HG03135 (cell line): ENCODE data around the gene AFAP1.

Experiments
- ATAC-seq: cut with Tn5 transposase; IDR thresholded peaks from one replicate; pipeline ENCODE4 v1.9.1; 2021; ENCODE audit warnings: mild to moderate bottlenecking, moderate library complexity; ENCODE audit not compliant: unreplicated experiment

Gene AFAP1

DNA sequence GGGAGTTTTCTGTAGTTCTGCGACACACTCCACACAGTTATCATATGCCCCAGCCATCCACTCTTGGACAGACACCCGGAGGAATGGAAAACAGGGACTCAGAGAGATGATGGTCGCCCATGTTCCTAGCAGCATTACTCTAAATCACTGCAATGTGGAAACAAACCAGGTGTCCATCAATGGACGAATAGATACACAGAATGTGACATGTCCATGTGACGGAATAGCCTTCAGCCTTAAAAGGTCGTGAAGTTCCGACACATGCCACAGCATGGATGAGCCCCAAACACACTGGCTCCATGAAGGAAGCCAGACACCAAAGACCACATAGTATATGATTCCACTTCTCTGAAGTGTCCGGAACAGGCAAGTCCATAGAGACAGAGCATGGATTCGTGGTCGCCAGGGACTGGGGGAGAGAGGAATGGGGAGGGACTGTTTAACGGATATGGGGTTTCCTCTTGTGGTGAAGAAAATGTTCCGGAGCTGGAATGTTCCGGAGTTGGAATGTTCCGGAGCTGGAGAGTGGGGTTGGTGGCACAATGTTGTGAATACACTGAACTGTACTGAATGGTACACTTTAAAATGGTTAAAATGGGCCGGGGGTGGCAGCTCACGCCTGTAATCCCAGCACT, 28.7 kb upstream of the AFAP1 start:
- no peak for ATAC-seq

DNA sequence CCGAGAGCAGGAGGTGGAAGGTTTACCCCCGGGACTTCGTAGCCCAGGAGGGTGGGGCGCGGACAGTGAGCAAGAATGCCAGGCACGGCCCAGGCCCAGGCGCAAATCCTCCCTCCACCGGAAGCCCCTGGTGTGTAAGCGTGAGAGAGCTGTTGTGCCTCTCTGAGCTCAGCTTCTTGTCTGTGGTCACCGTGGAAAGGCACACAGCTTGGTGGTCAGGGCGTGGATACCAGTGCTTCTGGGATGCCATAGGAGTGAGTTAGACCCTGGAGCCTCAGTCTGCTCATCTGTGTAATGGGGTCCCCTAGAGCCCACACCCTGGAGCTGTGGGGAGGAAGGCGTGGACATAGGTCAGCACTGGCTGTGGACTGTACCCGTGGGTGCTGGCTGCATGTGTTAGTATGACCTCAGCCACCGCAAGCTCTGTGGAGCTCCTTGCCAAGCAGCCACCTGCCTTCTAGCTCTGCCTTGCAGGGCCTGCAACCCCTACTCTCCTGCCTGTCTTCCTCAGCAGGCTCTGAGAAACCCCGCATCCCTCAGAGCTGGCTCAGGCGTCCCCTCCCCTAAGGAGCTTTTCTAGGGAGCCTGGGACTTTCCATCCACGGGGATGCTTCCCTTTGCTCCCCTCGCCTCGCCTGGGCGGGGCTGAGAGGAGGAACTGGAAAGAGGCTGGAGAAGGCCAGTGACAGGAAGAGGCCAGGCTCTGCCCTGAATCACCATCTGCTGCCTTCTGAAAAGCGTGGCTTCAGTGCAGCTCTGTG, 28.0 kb upstream of the AFAP1 start:
- ATAC-seq = no peak

DNA sequence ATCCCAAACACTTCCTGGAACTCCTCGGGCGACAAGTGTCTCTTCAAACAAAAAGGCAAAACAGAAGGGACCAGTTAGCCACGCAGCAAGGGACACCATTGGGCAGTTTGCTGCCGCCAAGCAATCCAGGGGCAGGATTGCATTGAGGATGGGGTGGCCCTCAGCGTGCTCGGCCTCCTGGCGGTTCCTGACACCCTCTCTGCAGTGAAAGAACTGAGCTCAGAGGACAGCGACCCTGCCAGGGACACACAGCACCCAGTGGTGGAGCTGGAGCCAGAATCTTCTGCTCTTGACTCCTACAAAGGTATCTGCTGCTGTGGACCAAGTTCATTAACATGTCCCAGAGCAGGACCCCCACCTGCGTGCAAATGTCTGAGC, 27.4 kb upstream of the AFAP1 start:
- ATAC-seq = no peak

GRCh38 chr4:7966281-7967062, 26.8 kb upstream of the AFAP1 start:
- no peak for ATAC-seq

GRCh38 chr4:7964890-7965662, 25.4 kb upstream of the AFAP1 start:
- ATAC-seq = no peak

- no peak for ATAC-seq
Measured at GRCh38 chr4:7964459-7964858, 24.8 kb upstream of the AFAP1 start.

GRCh38 chr4:7963691-7964090, 24.0 kb upstream of the AFAP1 start:
- no peak for ATAC-seq

GRCh38 chr4:7962609-7963508, 23.2 kb upstream of the AFAP1 start:
- no peak for ATAC-seq

- peak; percentile 57 for ATAC-seq
Measured at GRCh38 chr4:7960790-7961655, 21.4 kb upstream of the AFAP1 start.

DNA sequence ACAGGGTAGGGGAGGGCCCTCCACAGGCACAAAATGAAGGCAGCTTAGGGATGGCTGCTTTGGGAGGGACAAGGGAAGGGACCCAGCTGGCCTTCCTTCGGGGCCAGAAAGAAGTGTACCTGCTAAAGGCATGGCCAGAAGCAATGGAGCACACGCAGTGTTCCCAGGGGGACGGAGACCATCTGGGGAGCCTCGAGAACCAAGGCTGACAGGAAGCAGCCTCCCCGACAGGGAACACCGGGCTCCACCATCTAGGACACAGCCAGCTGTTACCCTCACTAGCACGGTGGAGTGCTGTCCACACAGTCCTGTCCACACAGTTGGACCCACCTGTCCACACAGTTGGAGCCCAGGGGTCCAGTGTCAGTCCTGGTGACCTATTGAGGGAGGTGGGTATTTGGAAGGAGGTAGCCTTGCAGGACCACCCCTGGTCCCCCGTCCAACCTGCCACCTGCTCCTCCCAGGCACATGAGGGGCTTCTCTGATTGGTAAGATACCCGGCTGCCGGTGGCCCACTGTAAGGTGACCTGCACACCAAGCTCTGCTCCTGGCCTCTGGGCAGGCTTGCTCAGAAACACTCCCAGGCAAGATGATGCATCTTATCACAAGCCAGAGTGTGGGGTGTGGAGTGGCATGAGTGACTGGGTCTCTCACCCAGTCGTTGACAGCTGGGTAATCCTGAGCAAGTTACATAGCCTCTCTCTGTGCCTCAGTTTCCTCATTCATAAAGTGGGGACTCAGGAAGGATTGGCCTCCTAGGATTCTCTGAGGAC, 20.5 kb upstream of the AFAP1 start:
- no peak for ATAC-seq

DNA sequence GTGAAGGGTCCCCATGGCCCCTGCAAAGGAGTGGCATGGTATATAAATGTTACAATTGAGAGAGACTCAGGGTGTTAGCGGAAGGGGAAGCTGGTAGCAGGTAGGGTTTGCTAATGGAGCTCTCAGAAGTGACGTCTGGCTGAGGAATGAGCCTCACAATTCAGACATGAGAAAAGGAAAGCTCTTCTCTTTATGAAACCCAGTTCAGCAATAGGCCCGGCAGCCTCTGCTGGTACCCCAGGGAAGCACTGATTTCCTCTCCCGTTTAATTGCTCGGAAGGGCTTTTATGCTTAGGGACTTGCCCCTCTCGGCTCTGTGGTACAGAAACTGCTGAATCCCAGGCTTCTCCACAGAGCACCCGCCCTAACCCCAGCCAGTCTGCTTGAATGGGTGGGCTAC, 19.4 kb upstream of the AFAP1 start:
- no peak for ATAC-seq

- ATAC-seq = no peak
Measured at GRCh38 chr4:7956934-7957656, 17.4 kb upstream of the AFAP1 start.

DNA sequence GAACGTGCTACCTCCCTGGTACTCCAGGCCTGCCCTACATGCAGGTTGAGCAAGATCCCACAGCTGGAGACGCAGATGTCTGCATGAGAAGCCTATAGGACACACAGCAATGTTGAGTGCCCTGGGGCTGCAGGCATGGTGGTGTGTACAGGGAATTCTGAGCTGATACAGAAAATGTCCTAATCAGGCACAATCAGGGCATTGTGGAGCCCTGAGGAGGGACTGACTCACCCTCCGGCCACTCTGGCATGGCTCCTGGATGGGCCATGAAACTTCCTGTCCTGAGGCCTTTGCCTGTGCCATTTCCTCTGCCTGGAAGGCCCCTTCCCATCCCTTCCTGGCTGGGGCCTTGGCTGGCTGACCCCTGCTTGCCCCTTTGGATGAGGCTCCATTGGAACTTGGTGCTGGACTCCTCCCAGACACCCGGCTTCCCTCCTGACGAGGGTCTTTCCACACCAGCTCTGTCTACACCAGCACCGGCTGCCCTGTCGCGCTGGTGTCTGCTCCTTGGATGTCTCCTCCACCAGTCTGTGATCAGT, 16.7 kb upstream of the AFAP1 start:
- no peak for ATAC-seq

DNA sequence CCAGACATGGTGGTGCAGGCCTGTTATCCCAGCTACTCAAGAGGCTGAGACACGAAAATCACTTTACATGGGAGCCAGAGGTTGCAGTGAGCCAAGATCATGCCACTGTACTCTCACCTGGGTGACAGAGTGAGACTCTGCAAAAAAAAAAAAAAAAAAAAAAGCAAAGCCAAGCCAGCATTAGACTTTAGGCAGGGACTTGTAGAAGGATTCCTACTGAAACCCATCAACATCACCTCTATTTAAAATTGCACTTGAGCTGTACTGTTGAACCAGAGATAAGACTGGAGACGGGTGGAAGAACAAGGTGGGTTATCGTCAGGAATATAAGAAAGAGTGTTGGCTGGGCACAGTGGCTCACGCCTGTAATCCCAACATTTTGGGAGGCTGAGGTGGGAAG, 15.7 kb upstream of the AFAP1 start:
- ATAC-seq = no peak

- ATAC-seq = no peak
Measured at GRCh38 chr4:7952615-7953014, 13.0 kb upstream of the AFAP1 start.

GRCh38 chr4:7950301-7951092, 10.8 kb upstream of the AFAP1 start:
- no peak for ATAC-seq

- no peak for ATAC-seq
Measured at GRCh38 chr4:7949759-7950158, 10.1 kb upstream of the AFAP1 start.
